Measurements from ENCODE around the gene WDR88.
"Not testable (repeated sequence)": the region's sequence is repeated elsewhere in the genome, so short reads cannot be mapped to it uniquely, and the experiment has no call there.

Gene WDR88, protein sequence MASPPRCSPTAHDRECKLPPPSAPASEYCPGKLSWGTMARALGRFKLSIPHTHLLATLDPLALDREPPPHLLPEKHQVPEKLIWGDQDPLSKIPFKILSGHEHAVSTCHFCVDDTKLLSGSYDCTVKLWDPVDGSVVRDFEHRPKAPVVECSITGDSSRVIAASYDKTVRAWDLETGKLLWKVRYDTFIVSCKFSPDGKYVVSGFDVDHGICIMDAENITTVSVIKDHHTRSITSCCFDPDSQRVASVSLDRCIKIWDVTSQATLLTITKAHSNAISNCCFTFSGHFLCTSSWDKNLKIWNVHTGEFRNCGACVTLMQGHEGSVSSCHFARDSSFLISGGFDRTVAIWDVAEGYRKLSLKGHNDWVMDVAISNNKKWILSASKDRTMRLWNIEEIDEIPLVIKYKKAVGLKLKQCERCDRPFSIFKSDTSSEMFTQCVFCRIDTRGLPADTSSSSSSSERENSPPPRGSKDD

DNA sequence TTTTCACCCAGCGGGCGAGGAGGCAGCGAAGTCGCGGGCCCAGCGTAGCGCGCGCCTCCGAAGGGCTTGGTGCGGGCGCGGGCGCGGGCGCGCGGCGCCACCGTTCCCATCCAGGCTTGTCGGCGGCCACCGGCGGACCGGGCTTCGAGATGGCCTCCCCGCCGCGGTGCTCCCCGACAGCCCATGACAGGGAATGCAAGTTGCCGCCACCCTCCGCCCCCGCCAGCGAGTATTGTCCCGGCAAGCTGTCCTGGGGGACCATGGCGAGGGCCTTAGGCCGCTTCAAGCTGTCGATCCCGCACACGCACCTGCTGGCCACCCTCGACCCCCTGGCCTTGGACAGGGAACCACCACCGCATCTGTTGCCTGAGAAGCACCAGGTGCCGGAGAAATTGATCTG, at the start of gene WDR88:
Gene WDR88, plus strand, starts transcription at position 94 of the 400 bp plus-strand sequence. Its CDS starts 56 bp downstream, at position 150.
- DNase-seq, result no peak

DNA sequence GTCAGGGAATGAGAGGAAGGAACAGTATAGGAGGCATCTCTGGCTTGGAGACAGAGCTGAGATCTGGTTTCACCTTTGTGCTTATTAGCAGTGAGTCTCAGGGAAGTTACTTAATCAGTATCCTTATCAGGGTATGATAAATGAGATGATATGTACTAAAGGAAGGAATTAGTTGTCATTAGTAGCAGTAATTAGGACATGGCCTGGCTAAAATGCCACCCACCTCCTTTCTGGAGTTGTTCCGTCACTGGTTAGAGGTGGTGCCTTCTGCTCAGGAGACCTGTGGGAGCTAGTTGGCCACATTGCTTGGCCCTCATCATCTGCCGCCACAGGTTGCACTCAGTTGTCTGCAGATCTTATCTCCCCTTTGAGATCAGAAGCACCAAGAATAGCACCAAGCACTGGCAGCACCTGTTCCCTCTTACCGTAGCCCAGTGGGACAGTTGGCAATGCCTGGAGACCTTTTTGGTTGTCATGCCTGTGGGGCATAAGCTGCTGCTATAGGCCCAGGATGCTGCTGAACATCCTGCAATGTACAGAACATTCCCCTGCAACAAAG, 46.3 kb upstream of the WDR88 start:
- DNase-seq, result no peak

DNA sequence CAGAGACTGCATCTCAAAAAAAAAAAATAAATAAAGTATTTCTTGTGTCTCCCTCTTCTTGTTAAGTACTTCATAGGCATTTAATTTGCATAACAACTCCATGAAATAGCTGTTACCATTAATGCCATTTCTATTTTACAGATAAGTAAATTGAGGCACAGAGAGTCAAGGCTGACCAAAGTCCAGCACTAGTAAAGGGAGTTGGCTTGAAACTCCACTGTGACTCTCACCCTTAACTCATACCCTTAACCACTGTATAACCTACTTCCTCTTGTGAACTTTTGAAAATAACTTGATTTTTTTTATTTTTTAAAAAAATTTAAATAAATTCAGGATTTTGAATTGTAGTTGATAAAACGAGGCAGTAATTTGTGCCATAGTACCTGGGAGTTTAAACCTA, 45.0 kb upstream of the WDR88 start:
- no peak for DNase-seq

DNA sequence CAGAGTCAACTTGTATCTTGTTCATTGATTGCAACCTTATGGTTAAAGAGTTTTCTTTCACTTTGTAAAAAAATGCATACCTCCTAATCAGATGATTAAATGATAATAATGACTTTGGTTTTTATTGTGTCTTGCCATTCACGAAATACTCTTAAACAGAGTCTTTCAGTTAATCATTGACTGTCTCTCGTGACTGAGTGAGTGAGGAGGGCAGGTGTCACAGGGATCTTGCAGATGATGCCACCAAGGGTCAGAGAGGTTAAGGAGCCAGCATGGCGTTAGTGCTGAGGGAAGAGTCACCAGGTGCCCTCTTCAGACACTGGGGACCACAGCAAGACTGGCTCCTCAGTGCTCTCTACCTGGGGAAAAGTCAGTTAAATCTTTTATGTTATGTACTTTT, 42.9 kb upstream of the WDR88 start:
- no peak for DNase-seq

DNA sequence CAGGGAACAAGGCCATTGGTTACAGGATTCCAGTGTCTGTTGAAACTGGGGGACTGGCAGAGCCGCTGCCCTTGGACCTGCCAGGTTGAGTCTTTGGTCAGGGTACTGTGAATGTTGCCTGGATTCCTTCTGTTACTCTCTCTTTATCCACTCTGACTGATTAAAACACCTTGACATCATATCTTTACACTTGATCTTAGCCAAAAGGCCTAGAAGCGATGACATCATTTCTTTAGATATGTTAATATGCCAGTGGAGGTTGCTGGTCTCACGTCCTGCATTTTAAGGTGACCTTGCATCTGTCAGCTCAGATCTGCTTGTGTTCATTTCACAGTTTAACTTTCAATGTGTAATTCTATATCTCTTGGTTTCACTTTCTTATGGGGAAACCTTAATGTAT, 41.7 kb upstream of the WDR88 start:
- no peak for DNase-seq

DNA sequence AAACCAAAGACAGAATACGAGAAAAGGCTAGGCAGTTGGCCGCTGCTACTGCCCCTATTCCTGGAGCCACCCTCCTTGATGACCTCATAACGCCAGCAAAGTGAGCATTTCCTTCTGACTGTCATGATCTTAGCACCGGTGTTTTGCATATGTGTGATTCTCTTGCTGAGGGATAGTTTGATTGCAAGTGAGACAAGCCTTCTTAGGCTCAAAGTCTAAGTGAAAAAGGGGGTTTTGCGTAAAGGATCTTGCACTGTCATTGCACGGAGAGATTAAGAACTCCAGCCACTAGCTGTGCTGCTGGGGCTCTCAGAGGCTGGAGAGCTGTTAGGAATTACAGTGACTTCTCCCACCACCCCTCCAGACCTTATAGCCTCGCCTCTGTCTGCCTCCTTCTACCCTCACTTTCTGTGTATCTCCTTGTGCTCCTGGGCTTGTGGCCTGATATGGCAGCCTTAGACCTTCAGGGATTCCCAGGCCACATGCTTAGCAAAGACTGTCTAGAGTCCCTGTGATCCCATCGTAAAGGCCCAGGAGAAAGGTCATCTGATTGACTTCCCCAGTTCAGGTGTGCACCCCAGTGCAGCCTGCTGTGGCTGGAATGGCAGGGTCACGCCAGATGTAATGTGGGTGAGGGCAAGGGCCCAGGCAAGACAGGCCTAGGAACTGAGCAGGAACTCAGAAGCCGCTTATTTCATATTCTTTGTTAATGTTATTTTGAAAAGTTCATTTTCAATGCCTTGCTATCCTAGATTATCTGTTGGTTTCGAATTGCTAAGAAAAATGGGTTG, 38.3 kb upstream of the WDR88 start:
- no peak for DNase-seq

DNA sequence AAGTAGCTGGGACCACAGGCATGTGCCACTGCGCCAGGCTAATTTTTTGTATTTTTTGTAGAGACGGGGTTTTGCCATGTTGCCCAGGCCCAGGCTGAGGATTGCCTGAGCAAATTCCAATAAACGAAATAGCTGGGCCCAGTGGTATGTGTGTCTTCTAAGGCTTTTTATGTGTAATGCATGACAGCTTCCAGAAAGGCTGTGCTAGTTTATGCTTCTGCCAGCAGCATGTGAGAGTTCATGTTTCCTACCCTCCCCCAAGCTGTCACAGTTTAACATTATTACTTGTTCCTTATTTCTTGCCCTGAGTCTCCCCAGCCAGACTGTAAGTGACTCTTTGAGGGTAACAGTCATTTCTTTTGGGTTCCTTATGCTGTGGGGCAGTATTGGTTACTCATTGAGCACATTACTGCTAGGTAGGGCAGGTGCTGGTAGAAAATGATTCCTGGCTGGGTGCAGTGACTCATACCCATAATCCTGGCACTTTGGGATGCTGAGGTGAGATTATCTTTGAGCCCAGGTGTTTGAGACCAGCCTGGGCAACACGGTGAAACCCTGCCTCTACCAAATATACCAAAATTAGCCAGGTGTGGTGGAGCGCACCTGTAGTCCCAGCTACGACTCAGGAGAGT, 37.4 kb upstream of the WDR88 start:
- DNase-seq, result no peak

DNA sequence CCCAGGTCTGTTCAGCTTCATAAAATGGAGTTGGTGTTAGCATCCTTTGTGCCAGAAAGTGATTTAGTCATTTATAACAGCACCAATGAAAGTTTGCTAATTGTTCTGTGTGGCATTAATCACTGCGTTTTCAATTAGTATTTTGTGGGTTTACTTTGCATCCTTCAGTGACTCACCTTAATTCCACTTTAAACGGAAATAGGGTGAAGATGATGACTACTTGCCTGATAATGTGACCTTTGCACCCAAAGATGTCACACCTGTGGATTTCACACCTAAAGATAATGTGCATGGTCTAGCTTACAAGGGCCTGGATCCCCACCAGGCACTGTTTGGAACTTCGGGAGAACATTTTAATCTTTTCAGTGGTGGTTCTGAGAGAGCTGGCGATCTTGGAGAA, 35.9 kb upstream of the WDR88 start:
- DNase-seq, result no peak

DNA sequence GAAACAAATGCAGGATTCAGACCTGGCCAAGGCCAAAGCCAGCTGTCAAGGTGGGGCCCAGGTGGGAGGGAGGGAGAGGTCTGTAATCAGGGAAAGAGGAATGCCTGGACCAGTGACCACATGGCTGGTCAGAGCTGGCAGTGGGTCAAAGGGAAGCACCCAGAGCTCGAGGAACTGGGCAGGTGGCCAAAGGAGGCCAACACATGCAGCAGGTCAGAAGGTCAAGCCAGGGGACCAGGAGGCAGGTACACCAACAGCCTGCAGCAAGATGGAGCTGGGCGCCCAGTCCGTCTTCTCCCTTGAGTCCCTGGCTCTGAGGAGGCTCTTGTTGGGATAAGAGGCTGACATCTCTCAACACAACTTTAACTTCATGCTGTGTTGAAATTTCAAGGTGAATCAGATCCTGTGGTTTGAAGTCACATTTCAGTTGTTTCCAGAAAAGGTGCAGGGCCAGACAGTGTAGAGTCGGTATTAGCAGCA, 33.8 kb upstream of the WDR88 start:
- no peak for DNase-seq

DNA sequence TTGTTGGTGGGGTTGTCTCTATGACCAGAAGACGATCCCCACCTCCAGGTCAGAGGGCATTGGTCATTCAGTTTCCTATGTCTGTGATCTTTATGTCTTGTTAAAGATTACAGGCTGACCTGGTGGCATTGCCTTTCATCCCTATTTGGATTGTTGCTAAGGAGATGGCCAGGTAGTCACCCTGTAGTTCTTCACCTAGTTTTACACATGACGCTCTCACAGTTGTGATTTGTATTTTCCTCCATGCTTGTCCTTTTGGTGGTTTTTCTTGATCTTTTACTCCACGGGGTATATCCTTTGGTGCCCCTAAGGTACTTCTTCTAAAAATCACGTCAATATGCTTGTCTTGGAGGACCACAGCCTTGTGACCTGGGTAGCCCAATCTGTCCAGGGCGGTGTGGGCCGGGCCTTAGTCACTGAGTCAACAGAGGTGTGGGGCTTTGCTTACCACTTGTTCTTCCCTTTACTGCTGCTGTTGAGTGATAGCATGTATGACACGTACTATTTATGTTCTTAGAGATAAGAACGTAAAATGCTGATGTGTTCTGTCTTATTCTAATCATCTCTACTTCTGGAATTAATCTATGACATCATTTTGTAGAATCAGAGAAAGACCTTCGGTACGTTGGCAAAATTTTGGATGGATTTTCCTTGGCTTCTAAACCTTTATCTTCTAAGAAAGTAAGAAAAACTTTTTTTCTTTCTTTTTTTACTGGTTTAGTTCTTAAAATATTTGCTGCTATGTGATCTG, 30.8 kb upstream of the WDR88 start:
- no peak for DNase-seq

DNA sequence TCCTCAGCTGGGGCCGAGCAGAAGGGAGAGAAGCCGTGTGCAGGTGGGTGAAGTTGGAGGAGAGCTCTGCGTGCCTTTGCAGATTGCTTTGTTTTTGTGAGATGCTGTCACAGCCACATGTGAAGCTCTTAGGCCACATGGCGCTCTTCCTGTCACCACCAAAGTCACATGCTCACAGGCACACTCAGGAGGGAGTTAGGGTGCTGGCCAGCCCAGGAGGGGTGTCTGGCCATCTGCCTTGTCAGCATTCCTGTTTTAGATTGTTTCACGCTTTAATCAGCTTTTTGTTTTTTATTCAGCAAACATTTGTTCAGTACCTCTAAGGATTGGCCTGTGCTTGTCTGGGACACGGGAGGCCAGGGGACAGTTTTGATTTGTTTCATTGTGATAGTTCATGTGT, 29.0 kb upstream of the WDR88 start:
- no peak for DNase-seq

DNA sequence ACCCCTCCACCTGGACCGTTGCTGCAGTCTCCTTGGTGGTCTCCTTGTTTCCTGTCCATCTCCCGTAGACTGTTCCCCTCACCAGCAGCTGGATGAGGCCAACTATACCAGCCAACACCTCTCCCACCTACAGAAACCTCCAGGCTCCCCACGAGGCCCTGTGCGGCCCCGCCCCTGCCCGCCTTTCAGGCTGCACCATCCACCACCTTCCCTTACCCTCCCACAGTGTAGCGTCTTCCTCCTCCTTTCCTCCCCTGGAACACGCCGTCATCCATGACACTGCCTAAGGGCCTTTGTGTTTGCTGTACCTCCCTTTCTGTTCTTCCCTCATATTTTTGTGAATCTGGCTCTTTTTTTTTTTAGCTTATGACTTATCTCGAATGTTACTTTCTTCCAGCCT, 23.8 kb upstream of the WDR88 start:
- DNase-seq, result no peak

DNA sequence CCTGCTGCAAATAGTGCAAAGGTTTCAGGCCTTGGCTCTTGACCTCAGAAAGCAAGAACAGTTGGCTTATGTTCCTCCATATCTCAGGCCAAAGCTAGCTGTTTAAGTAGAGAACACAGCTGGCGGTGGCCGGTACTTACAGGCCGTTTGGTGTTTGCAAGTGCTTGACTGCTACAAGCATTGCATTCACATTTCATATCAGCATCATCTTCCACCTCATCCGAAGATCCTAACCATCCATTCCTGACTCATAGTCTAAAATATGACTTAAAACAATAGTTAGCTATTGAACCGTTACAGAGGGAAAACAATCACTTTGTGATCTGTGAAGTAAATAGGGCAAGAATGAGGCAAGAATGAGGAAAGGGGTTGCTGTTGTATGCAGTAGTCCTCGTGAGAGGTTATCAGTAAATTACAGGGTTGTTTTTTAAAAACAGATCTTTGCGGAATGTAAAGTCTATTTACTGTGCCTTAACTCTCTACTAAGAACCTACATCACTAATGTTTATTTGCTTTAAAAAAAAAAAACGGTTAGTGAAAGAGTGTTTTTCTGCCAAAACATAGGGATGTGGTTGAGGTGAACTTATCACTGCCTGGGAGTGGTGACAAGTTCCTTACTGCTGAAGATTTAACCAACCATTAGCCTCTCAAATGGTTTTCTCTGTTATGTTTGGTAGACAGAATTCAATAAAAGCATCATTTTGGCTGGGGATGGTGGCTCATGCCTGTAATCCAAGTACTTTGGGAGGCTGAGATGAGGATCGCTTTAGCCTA, 21.6 kb upstream of the WDR88 start:
- DNase-seq, result peak; percentile 7

DNA sequence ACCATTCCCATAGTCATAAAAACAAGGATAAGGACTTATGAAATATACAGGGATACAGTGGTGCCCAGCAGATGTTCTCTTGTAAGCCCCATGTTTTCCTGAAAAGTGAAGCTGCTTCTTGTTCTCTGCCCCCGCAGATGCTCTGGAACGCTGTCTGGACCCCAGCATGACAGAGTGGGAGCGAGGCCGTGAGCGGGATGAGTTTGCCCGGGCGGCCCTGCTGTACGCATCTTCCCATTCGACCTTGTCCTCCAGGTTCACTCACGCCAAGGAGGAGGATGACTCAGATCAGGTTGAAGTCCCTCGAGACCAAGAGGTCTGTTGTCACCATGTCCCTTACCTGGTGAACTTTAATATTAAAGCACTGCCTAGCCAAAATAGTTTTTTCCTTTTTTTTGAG, 20.3 kb upstream of the WDR88 start:
- no peak for DNase-seq

DNA sequence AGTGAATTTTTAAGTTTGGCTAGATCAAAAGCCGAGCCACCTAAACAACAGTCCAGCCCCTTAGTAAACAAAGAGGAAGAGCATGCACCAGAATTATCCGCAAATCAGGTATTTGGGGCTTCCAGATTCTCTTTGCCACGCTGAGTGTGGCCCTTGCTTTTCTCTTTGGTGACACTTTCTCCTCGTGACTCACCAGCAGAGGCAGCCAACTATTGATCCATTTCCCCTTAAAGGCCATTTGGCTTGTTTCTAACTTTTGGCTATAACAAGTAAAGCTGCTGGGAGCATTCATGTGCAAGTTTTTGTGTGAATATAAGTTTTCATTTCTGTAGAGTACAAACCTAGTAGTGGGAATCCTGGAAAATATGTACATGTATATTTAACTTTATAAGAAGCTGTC, 17.6 kb upstream of the WDR88 start:
- no peak for DNase-seq

DNA sequence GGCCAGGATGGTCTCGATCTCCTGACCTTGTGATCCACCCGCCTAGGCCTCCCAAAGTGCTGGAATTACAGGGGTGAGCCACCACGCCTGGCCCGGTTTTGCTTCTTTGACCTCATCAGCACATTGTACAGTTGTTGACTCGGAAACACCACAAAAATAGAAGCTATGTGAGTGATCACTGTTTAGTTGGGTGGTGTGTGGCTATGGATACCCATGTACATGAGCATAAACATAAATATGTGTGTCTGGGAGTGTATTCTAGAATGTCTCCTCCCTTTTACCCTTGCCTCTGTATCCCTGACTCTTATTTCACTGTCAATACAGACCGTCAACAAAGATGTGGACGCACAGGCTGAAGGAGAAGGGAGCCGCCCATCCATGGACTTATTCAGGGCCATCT, 14.4 kb upstream of the WDR88 start:
- DNase-seq, result no peak

DNA sequence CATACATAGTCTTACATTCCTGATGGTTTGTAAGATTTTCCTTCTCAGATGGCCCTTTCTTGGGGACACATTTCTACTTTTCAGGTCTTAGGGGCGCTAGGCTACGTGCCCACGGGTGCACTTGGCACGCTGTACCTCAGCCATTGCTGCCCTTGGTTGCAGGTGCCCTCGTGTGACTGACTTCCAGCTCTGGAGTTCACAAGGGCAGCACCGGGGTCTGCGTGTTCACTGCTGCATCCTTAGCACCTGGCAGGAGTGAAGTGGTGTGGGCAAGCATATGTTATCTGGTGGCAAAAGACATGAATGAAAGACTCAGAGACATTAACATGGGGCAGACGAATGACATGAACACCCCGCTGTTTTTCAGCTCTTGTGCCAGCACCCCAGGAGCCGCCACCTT, 13.3 kb upstream of the WDR88 start:
- DNase-seq, result no peak

DNA sequence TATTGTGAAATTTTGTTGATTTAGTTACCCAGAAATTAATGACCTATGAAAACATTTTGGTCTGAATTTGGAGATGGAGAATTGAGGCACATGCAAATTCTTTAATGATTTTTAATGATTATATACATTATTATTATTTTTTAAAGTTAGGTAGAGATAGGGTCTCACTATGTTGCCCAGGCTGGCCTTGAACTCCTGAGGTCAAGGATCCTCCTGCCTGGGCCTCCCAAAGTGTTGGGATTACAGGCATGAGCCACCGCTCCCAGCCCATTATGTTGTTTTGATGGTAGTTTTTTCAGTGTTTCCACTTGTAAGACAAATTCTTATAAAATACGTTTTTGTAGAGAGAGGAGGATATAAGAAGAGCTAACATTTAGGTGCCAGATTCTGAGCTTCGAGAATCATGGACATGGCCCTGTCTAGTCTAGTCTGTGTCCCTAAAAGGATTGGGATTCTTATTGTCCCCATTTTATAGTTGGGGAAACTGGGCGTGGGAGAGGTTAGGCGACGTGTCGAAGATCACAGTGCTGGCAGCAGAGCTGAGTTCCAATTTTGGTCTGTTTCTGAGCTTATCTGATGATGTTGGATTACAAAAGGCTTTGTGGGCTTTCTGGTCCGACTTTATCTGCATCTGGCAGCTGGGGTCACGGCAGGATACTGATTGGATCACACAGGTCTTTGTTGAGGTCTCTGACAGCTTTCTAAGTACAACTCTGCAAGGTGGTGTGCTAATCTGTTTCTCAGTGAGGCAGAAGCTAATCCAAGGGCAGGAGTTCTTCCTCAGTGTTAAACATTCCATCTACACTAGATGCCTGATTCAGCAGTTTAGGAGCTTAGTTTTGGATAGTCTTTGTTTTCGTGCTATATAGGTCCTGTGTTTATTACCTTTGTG, 7.5 kb upstream of the WDR88 start:
- no peak for DNase-seq

DNA sequence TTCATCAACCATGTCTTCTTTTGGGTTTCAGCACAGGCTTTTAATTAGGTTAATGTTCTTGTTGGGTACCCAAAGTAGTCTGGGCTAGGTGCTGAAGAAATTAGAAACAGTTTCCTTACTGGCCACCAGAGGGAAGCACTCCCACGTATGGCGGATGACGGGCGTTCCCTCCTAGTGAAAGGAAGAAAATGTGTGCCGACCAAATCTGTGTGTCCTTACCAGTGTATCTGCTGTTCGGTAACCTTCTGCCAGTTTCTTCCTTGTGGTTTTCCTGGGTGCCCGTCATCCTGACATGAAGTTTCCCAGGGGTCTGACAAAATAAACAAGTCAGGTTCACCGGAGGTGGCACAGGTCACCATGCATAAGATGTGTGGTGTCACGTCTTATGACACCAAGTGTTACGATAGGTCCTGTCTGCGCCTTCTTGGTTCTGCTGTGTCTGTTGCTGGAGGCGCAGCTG, 6.0 kb upstream of the WDR88 start:
- DNase-seq, result peak; percentile 54

DNA sequence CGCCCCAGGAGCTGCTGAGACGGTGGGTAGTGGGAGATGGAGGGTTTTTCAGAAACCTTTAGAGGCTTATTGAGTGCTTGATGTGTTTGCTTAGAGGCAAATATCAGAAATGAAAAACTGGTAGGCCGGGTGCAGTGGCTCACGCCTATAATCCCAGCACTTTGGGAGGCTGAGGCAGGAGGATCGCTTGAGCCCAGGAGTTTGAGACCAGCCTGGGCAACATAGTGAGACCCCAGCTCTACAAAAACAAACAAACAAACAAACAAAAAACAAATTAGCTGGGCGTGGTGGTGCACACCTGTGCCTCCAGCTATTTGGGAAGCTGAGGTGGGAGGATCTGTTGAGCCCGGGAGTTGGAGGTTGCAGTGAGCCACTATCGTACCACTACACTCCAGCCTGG, 5.2 kb upstream of the WDR88 start:
- not testable (repeated sequence) for DNase-seq

DNA sequence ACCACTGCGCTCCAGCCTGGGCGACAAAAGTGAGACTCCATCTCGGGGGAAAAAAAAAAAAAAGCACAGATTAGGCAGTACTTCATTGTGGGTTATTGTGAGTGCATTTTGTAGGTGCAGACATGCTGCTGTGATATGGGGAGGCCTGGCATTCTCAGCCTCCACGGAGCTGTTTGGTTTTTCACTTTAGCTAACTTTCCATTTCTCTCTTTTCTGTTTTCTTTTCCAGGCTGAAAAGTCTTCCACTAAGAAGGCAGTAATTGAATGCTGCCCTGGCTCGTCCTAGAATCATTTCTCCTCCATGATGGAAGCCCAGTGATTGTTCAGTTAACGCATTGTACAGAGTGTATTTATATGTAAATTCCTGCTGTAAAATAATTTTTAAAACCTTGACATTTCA, 2.0 kb upstream of the WDR88 start:
- DNase-seq, result no peak
